HG02610 (cell line): ENCODE results near the gene ALKAL2.

ENCODE experiments used
- ATAC-seq: cut with Tn5 transposase; IDR thresholded peaks from one replicate; pipeline ENCODE4 v1.9.1; 2021; ENCODE audit warnings: mild to moderate bottlenecking, moderate library complexity; ENCODE audit not compliant: unreplicated experiment

Gene ALKAL2

GRCh38 chr2:249538-250042 is 38.3 kb downstream of the ALKAL2 start:
- no peak for ATAC-seq

GRCh38 chr2:248724-249123 is 39.2 kb downstream of the ALKAL2 start:
- ATAC-seq = no peak

GRCh38 chr2:246489-247144 is 41.3 kb downstream of the ALKAL2 start:
- ATAC-seq = no peak

- no peak for ATAC-seq
Measured at GRCh38 chr2:244547-244946, 43.3 kb downstream of the ALKAL2 start.

GRCh38 chr2:238869-239268 is 49.0 kb downstream of the ALKAL2 start:
- no peak for ATAC-seq

- no peak for ATAC-seq
Measured at GRCh38 chr2:238431-238830, 49.5 kb downstream of the ALKAL2 start.

GRCh38 chr2:237878-238277 is 50.0 kb downstream of the ALKAL2 start:
- ATAC-seq = no peak

GRCh38 chr2:236993-237539 is 50.8 kb downstream of the ALKAL2 start:
- ATAC-seq = no peak

GRCh38 chr2:234421-234820 is 53.5 kb downstream of the ALKAL2 start:
- ATAC-seq = no peak

- ATAC-seq = no peak
Measured at GRCh38 chr2:233030-233429, 54.9 kb downstream of the ALKAL2 start.

- ATAC-seq = no peak
Measured at GRCh38 chr2:231521-232185, 56.2 kb downstream of the ALKAL2 start.
